H1 (cell line): ENCODE results near the gene TRIML2. TPM values are rescaled to one million over a fixed set of nuclear protein-coding genes. Genes with fewer than 3 reads are reported as not detected.

Experiments used
- CEBPB ChIP-seq: IDR thresholded peaks from 2 replicates; pipeline ENCODE4 v1.6.1; 2012; ENCODE audit warnings: low read depth, low read length
- E2F6 ChIP-seq: IDR thresholded peaks from 2 replicates; pipeline ENCODE4 v1.6.1; 2012; ENCODE audit warnings: inconsistent platforms
- GTF2F1 ChIP-seq: IDR thresholded peaks from 2 replicates; pipeline ENCODE4 v1.6.1; 2012; ENCODE audit warnings: low read depth, low read length, improper control_type of control experiment, borderline replicate concordance
- RAD21 ChIP-seq, 2 experiments: IDR thresholded peaks in 1 of 2; conservative IDR thresholded peaks in 1 of 2; 2 replicates each; pipeline ENCODE4 v1.6.1; 2011; ENCODE audit warnings: low read depth in 2 of 2, low read length in 2 of 2, improper control_type of control experiment in 1 of 2, inconsistent platforms in 1 of 2, mild to moderate bottlenecking in 1 of 2, moderate library complexity in 1 of 2
- SIX5 ChIP-seq: IDR thresholded peaks from 2 replicates; pipeline ENCODE4 v1.6.1; 2011; ENCODE audit warnings: mild to moderate bottlenecking, low read depth, low read length
- polyA plus RNA-seq, 7 experiments: library from polyadenylated mRNA; depleted of rRNA in 3 of 7; stranded (reverse) in 5 of 7; unstranded in 2 of 7; fragments of >200 nt in 5 of 7; fragments of 200-250 nt in 2 of 7; gene quantifications; 1 replicate in 5 of 7; 2 replicates in 1 of 7; 4 replicates in 1 of 7; pipeline versions ENCODE4 v1.2.1 to v1.2.3, GENCODE V29; 2011 to 2013; ENCODE audit warnings: missing spikeins in 2 of 7, mixed read lengths in 2 of 7
- total RNA-seq: library from RNA; stranded (reverse); fragmentation: NEBNext Ultra II Directional; extraction: Animal tissue kit (Norgen Biotek cat#: 25700); gene quantifications from 2 replicates; pipeline ENCODE4 v1.2.1, GENCODE V29; 2021

TRIML2 gene
- total and polyA plus RNA-seq, 2 of the 8 experiments (the other 6 are each of a cell fraction or from before 2014, with no cell fraction given) = 28.1 to 59.2 TPM

- no peak for TF ChIP-seq SIX5
- TF ChIP-seq CEBPB = no peak
- no peak for TF ChIP-seq E2F6
- TF ChIP-seq RAD21 (IDR thresholded peaks at IDR 0.05 in 1 of 2, conservative IDR thresholded peaks at IDR 0.05 in 1 of 2; ENCODE audit: low read depth in 2 of 2, low read length in 2 of 2) = no peak
- no peak for TF ChIP-seq GTF2F1
Measured at GRCh38 chr4:188117631-188118324, 8.4 kb upstream of the TRIML2 start (continued).
